GF-D8 (cell line): Measurements from ENCODE around the gene ULBP1.
"Not testable (repeated sequence)": the region's sequence is repeated elsewhere in the genome, so short reads cannot be mapped to it uniquely, and the experiment has no call there.

Experiments used
- DNase-seq: peaks from one replicate; lab custom pipeline; 2025; lab: John Stamatoyannopoulos, UW

The ULBP1 gene

GRCh38 chr6:149933461-149933860, 30.3 kb upstream of the ULBP1 start:
- DNase-seq, result no peak

- no peak for DNase-seq
Observed at GRCh38 chr6:149934249-149935156, 29.2 kb upstream of the ULBP1 start.

GRCh38 chr6:149935246-149935645, 28.5 kb upstream of the ULBP1 start:
- DNase-seq, result no peak

DNA sequence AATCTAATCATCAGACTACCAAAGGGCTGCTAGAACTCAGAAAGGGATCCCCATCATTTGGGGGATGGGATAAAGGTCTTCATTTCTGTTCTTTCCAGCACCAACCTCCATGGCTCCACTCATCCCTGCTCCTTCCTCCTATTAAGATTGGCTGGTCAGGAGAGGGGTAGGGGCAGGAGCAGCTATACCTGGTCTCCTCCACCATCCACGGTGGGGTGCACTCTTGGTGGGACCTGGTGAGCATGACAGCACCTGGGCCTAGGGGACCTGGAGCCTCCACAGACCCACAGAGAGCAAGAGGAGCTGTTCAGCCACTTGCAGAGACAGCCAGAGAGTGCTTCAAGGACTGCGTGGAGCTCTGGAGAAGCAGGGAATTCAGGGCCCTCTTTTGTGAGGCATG, 28.1 kb upstream of the ULBP1 start:
- DNase-seq, result no peak

GRCh38 chr6:149936743-149937142, 27.0 kb upstream of the ULBP1 start:
- no peak for DNase-seq

GRCh38 chr6:149938013-149938570, 25.7 kb upstream of the ULBP1 start:
- DNase-seq, result not testable (repeated sequence)

- no peak for DNase-seq
Observed at GRCh38 chr6:149938571-149939355, 25.0 kb upstream of the ULBP1 start.

GRCh38 chr6:149939356-149939648, 24.4 kb upstream of the ULBP1 start:
- no peak for DNase-seq

GRCh38 chr6:149939909-149940671, 23.7 kb upstream of the ULBP1 start:
- no peak for DNase-seq

GRCh38 chr6:149940672-149940982, 23.1 kb upstream of the ULBP1 start:
- no peak for DNase-seq

DNA sequence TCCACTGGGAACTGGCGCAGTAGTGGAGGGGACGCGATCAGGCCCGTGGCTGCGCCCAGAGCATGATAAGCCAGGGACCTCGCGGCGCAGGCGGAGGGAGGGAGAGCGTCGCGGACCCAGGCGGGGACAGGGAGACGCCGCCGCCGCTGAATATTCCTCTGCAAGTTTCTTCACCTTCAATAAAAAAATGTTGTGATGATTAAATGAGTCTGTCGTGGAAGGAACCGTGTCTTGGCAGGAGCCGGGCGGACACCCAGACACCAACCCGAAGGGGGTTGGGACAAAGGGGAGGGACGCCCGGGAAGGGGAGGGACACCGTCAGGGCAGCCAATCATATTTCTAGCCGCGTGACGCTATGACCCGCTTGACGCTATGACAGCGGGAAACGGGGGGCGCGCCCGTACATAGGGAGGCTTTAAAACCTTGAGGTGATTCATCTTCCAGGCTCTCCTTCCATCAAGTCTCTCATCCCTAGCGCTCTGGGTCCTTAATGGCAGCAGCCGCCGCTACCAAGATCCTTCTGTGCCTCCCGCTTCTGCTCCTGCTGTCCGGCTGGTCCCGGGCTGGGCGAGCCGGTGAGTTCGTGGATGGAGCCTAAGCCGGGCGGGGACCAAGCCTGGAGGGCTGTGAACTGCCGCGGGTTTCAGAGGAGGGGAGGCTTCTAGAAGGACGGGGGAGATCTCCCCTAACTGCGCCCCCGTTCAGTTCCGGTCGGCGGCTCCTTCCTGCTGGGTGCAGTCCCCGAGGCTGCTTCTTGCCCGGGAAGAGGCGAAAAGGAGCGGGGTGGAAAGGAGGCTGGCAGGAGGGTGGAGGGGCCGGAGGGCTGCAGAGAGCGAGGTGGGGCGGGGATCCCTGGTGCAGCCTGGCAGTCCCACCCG, 21.9 kb upstream of the ULBP1 start, which contains the start of gene ULBP2:
TSS of gene ULBP2 (plus strand) at position 432 of the 878 bp plus-strand sequence. CDS start at position 491, 59 bp downstream.
- no peak for DNase-seq

DNA sequence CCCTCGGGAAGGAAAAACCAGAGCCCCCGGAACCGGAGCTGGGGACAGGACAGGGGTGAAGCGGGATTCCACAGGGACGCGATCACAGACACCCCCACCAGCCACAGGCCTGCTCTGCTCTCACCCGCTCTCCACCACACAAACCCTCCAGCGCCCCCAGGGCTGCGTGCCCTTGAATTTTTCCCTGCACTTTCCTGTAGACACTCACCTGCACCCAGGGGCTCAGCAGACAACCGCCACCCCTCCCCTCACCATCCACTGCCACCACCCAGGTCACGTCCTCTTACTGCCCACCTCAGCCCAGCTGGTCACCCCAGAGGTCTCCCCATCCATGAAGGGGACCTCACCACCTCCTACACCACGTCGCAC, 21.3 kb upstream of the ULBP1 start:
- DNase-seq, result no peak

DNA sequence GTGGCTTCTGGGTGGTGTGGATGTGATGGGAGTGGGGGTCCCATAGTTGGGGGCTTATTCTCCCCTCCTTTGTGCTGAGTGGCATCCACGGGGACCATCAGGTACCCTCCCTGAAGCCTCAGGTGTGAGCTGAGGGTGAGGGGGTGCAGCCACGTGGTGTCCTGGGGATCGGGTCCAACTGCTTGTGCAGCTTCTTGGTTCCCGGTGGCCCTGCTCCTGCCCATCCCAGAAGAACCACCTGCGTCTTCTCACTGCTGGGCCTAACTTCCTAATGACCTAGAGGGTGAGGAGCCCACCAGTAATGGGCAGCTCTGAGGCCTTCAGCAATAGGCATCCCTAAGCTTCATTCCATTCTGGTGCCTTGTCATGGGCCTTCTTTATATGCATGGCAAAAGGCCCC, 20.4 kb upstream of the ULBP1 start:
- DNase-seq, result not testable (repeated sequence)

- DNase-seq, result not testable (repeated sequence)
Observed at GRCh38 chr6:149945276-149945675, 18.5 kb upstream of the ULBP1 start.

DNA sequence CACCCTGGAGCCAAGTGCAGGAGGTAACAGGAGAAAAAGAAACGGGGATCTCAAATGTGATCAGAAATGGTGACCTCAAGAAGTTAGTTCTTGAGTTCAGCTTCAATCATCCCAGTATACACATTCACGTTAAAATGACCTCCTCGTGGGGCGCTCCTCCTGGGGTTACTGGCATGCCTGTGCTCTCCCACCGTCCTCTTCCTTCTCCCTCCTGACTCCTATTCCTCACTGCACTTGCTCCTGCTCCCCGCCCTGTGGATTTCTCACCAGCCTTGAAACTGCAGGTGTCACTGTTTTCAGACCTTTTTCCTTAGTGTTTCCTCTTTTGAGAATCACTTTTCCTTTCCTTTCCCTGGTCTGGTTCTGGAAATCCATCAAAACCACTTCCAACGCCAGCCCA, 17.1 kb upstream of the ULBP1 start:
- DNase-seq, result not testable (repeated sequence)

- not testable (repeated sequence) for DNase-seq
Observed at GRCh38 chr6:149947533-149947932, 16.2 kb upstream of the ULBP1 start.

DNA sequence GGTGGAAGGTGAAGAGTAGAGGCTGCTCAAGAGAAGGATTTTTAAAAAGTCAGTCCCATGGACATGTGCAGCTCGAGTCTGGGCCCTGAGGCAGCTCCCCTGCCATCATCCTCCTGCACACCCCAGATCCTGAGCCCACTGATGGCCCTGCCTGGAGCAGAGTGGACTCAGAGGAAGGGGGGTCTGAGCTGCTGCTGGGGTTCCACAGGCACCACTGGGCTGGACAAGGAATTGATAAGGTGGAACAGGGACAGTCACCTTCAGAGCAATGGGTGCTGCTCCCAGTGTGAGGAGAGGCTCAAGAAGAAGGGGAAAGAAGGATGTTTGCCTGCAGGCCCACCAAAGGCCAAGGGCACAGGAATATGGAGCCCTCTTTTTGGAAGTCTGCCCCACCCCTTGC, 15.7 kb upstream of the ULBP1 start:
- no peak for DNase-seq

DNA sequence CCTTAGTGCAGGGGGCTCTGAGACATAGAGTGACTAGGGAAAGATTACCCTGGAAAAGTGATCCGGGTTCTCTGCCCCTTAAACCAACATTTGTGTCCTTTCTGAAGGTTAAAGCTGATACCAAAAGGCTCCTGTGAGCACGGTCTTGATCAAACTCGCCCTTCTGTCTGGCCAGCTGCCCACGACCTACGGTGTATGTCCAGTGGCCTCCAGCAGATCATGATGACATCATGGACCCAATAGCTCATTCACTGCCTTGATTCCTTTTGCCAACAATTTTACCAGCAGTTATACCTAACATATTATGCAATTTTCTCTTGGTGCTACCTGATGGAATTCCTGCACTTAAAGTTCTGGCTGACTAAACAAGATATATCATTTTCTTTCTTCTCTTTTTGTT, 15.1 kb upstream of the ULBP1 start:
- DNase-seq, result no peak

GRCh38 chr6:149950423-149950822, 13.3 kb upstream of the ULBP1 start:
- DNase-seq, result no peak

GRCh38 chr6:149951096-149951495, 12.6 kb upstream of the ULBP1 start:
- no peak for DNase-seq

- no peak for DNase-seq
Observed at GRCh38 chr6:149951626-149952025, 12.1 kb upstream of the ULBP1 start.
